Activated CD4-positive, alpha-beta T cell treated with anti-CD3 and anti-CD28 coated beads for 36 hours (primary cell): ENCODE data around the gene PICALM. TPM values are rescaled to one million over a fixed set of nuclear protein-coding genes. Genes with fewer than 3 reads are reported as not detected.

ENCODE experiments used
- ATAC-seq: fragments of 200-7000 bp; cut with Tn5 transposase; one replicate; pipeline ENCODE4 v1.10.0; 2021; ENCODE audit warnings: mild to moderate bottlenecking, moderate library complexity
- CTCF ChIA-PET: fragments of 350-600 bp; sonication (Branson Sonifier 250); formaldehyde crosslinking; loops from one replicate; lab custom pipeline; 2021; ENCODE audit warnings: antibody characterized with exemption; lab: Charles Lee
- POLR2A ChIA-PET: fragments of 350-600 bp; sonication (Branson Sonifier 250); formaldehyde crosslinking; loops from one replicate; lab custom pipeline; 2021; ENCODE audit warnings: antibody characterized with exemption, inconsistent platforms; lab: Charles Lee
- DNase-seq: peaks from one replicate; pipeline ENCODE4 v3.0.0-alpha.2; 2020
- H3K27ac Mint-ChIP-seq: one replicate; pipeline ENCODE4 v1.8.0; 2021; ENCODE audit warnings: mixed read lengths
- H3K27me3 Mint-ChIP-seq: one replicate; pipeline ENCODE4 v1.8.0; 2021; ENCODE audit warnings: mixed read lengths
- H3K36me3 Mint-ChIP-seq: one replicate; pipeline ENCODE4 v1.8.0; 2021; ENCODE audit warnings: low read depth, mixed read lengths
- H3K4me1 Mint-ChIP-seq: one replicate; pipeline ENCODE4 v1.8.0; 2021; ENCODE audit warnings: mixed read lengths
- H3K4me3 Mint-ChIP-seq: one replicate; pipeline ENCODE4 v1.8.0; 2021; ENCODE audit warnings: mild to moderate bottlenecking, moderate library complexity, mixed read lengths
- H3K9me3 Mint-ChIP-seq: one replicate; pipeline ENCODE4 v1.8.0; 2021; ENCODE audit warnings: low read depth, mixed read lengths
- intact Hi-C, 2 experiments: fragments of 100-400 bp; cut with DNase I in 1 of 2; cut with micrococcal nuclease in 1 of 2; formaldehyde crosslinking; loops; one replicate each; pipeline versions ENCODE4 v1.14.2 to v1.15.1; 2022 to 2024; cut with DNase I, micrococcal nuclease
- total RNA-seq, 2 experiments: library from RNA; stranded (reverse); gene quantifications; one replicate each; pipeline ENCODE4 v1.2.3, GENCODE V29; 2021

The PICALM gene
- total RNA-seq, 2 experiments from 2014 or later = 63.8 to 88.3 TPM

GRCh38 chr11:86050196-86050709, 18.6 kb downstream of the PICALM start:
- peak overlapping the region; percentile 31 for H3K27ac Mint-ChIP-seq
- ATAC-seq = no peak
- POLR2A ChIA-PET = interaction anchor here (0.6 kb wide), 1 partner anchor 133 kb away, joined by 3 read pairs; no protein-coding TSS in a partner anchor

GRCh38 chr11:86047275-86047991, 21.5 kb downstream of the PICALM start:
- ChIA-PET POLR2A (no interaction called here), CTCF (interaction anchor here (0.6 to 1.9 kb wide), 5 partner anchors 16 to 244 kb away, joined by 3 to 13 read pairs (median 3); partner anchors contain the start of gene PICALM)
- peaks cover 34% of the 10 kb centered on the region for H3K36me3 Mint-ChIP-seq
- H3K4me1 Mint-ChIP-seq = peaks cover 96% of the 10 kb centered on the region
- intact Hi-C loops = loop anchor here (1.0 to 10.0 kb wide), 18 partner anchors 16 to 547 kb away; no protein-coding TSS in a partner anchor
- DNase-seq (peak; percentile 75), ATAC-seq (peak; percentile 73)
- H3K4me3 Mint-ChIP-seq = peak overlapping the region; percentile 65
- H3K9me3 Mint-ChIP-seq = peaks cover 4% of the 10 kb centered on the region
- H3K27me3 Mint-ChIP-seq = no peaks in the 10 kb centered on the region
- peak overlapping the region; percentile 96 for H3K27ac Mint-ChIP-seq

More at GRCh38 chr11:86050196-86050709, 18.6 kb downstream of the PICALM start:
- H3K4me1 Mint-ChIP-seq = peaks cover 97% of the 10 kb centered on the region
- H3K9me3 Mint-ChIP-seq = peaks cover 7% of the 10 kb centered on the region
- intact Hi-C loops = no loop called here
- H3K36me3 Mint-ChIP-seq = peaks cover 34% of the 10 kb centered on the region
- no peaks in the 10 kb centered on the region for H3K27me3 Mint-ChIP-seq
- no peak for DNase-seq
- CTCF ChIA-PET = interaction anchor here (1.2 kb wide), 2 partner anchors 9 to 33 kb away, joined by 3 read pairs; no protein-coding TSS in a partner anchor
- no peak overlapping the region for H3K4me3 Mint-ChIP-seq

- intact Hi-C loops = loop anchor here (2.0 to 10.0 kb wide), 4 partner anchors 71 to 549 kb away; no protein-coding TSS in a partner anchor
- H3K27me3 Mint-ChIP-seq = no peaks in the 10 kb centered on the region
- peak overlapping the region; percentile 65 for H3K4me3 Mint-ChIP-seq
- DNase-seq = no peak
- peaks cover 93% of the 10 kb centered on the region for H3K4me1 Mint-ChIP-seq
- ChIA-PET POLR2A (no interaction called here), CTCF (interaction anchor here (0.6 to 1.7 kb wide), 7 partner anchors 15 to 430 kb away, joined by 3 to 9 read pairs (median 3); no protein-coding TSS in a partner anchor)
- H3K27ac Mint-ChIP-seq = peak overlapping the region; percentile 96
- peaks cover 26% of the 10 kb centered on the region for H3K36me3 Mint-ChIP-seq
- no peaks in the 10 kb centered on the region for H3K9me3 Mint-ChIP-seq
- peak; percentile 15 for ATAC-seq
Observed at GRCh38 chr11:86046116-86046515, 22.8 kb downstream of the PICALM start.

- DNase-seq (no peak), ATAC-seq (no peak)
- Mint-ChIP-seq H3K36me3 (peaks cover 19% of the 10 kb centered on the region), H3K9me3 (no peaks in the 10 kb centered on the region), H3K4me3 (peak overlapping the region; percentile 0), H3K4me1 (peaks cover 85% of the 10 kb centered on the region), H3K27me3 (no peaks in the 10 kb centered on the region), H3K27ac (peak overlapping the region; percentile 53)
- intact Hi-C loops = loop anchor here in 1 of 2 experiments (10.0 kb wide), 1 partner anchor 551 kb away; no protein-coding TSS in a partner anchor
- POLR2A ChIA-PET = interaction anchor here (1.2 kb wide), 2 partner anchors 205 to 244 kb away, joined by 3 to 4 read pairs; no protein-coding TSS in a partner anchor
- CTCF ChIA-PET = interaction anchor here (0.8 to 4.8 kb wide), 6 partner anchors 10 to 246 kb away, joined by 3 to 57 read pairs (median 12); no protein-coding TSS in a partner anchor
Observed at GRCh38 chr11:86043765-86044503, 24.9 kb downstream of the PICALM start.

- POLR2A ChIA-PET = interaction anchor here (0.6 to 1.7 kb wide), 3 partner anchors 24 to 245 kb away, joined by 3 to 9 read pairs (median 4); partner anchors contain the start of gene PICALM
Observed at GRCh38 chr11:86041975-86042378, 26.9 kb downstream of the PICALM start.

GRCh38 chr11:86040919-86041850, 27.7 kb downstream of the PICALM start:
- no peak for DNase-seq
- no peak overlapping the region for H3K4me3 Mint-ChIP-seq
- intact Hi-C loops = loop anchor here in 1 of 2 experiments (10.0 kb wide), 1 partner anchor 554 kb away; no protein-coding TSS in a partner anchor
- ChIA-PET POLR2A (interaction anchor here (1.0 to 1.7 kb wide), 2 partner anchors 24 to 27 kb away, joined by 4 to 9 read pairs; partner anchors contain the start of gene PICALM), CTCF (interaction anchor here (0.6 to 4.8 kb wide), 51 partner anchors 10 to 361 kb away, joined by 3 to 57 read pairs (median 4); partner anchors contain the start of genes HIKESHI and PICALM)
- H3K36me3 Mint-ChIP-seq = peaks cover 25% of the 10 kb centered on the region
- H3K27me3 Mint-ChIP-seq = no peaks in the 10 kb centered on the region
- H3K9me3 Mint-ChIP-seq = no peaks in the 10 kb centered on the region
- H3K4me1 Mint-ChIP-seq = peaks cover 68% of the 10 kb centered on the region
- H3K27ac Mint-ChIP-seq = peak overlapping the region; percentile 58
- no peak for ATAC-seq

More at GRCh38 chr11:86041975-86042378, 26.9 kb downstream of the PICALM start:
- CTCF ChIA-PET = interaction anchor here (0.6 to 4.8 kb wide), 49 partner anchors 10 to 362 kb away, joined by 3 to 57 read pairs (median 4); partner anchors contain the start of genes HIKESHI and PICALM
- no peaks in the 10 kb centered on the region for H3K9me3 Mint-ChIP-seq
- peak; percentile 63 for DNase-seq
- intact Hi-C loops = loop anchor here (1.0 to 10.0 kb wide), 7 partner anchors 27 to 553 kb away; partner anchors contain the start of gene PICALM (in 1 of the 2)
- peak overlapping the region; percentile 20 for H3K4me3 Mint-ChIP-seq
- peaks cover 71% of the 10 kb centered on the region for H3K4me1 Mint-ChIP-seq
- ATAC-seq = peak; percentile 70
- peaks cover 21% of the 10 kb centered on the region for H3K36me3 Mint-ChIP-seq
- peak overlapping the region; percentile 68 for H3K27ac Mint-ChIP-seq
- no peaks in the 10 kb centered on the region for H3K27me3 Mint-ChIP-seq

- H3K9me3 Mint-ChIP-seq = no peaks in the 10 kb centered on the region
- no peak for ATAC-seq
- ChIA-PET CTCF (interaction anchor here (0.6 to 1.2 kb wide), 2 partner anchors 276 to 415 kb away, joined by 3 read pairs; no protein-coding TSS in a partner anchor), POLR2A (no interaction called here)
- no peak for DNase-seq
- peaks cover 20% of the 10 kb centered on the region for H3K36me3 Mint-ChIP-seq
- H3K4me3 Mint-ChIP-seq = no peak overlapping the region
- H3K27ac Mint-ChIP-seq = peak overlapping the region; percentile 73
- intact Hi-C loops = no loop called here
- H3K4me1 Mint-ChIP-seq = peaks cover 67% of the 10 kb centered on the region
- H3K27me3 Mint-ChIP-seq = no peaks in the 10 kb centered on the region
Observed at GRCh38 chr11:86039094-86039493, 29.8 kb downstream of the PICALM start.

GRCh38 chr11:86037743-86038142, 31.1 kb downstream of the PICALM start:
- H3K36me3 Mint-ChIP-seq = peaks cover 17% of the 10 kb centered on the region

GRCh38 chr11:86035920-86036319, 33.0 kb downstream of the PICALM start:
- no peak overlapping the region for H3K27ac Mint-ChIP-seq
- peaks cover 25% of the 10 kb centered on the region for H3K36me3 Mint-ChIP-seq
- DNase-seq = no peak
- ChIA-PET POLR2A (no interaction called here), CTCF (no interaction called here)
- H3K4me1 Mint-ChIP-seq = peaks cover 62% of the 10 kb centered on the region
- intact Hi-C loops = no loop called here
- no peak overlapping the region for H3K4me3 Mint-ChIP-seq
- no peaks in the 10 kb centered on the region for H3K9me3 Mint-ChIP-seq
- H3K27me3 Mint-ChIP-seq = no peaks in the 10 kb centered on the region
- ATAC-seq = no peak

More at GRCh38 chr11:86037743-86038142, 31.1 kb downstream of the PICALM start:
- DNase-seq = no peak
- Mint-ChIP-seq H3K27ac (peak overlapping the region; percentile 15), H3K4me1 (peaks cover 67% of the 10 kb centered on the region), H3K4me3 (no peak overlapping the region), H3K9me3 (no peaks in the 10 kb centered on the region), H3K27me3 (no peaks in the 10 kb centered on the region)
- ATAC-seq = peak; percentile 34
- CTCF ChIA-PET = no interaction called here
- POLR2A ChIA-PET = no interaction called here
- intact Hi-C loops = no loop called here

- H3K4me1 Mint-ChIP-seq = peaks cover 58% of the 10 kb centered on the region
- no peaks in the 10 kb centered on the region for H3K27me3 Mint-ChIP-seq
- CTCF ChIA-PET = interaction anchor here (1.0 kb wide), 1 partner anchor 19 kb away, joined by 3 read pairs; no protein-coding TSS in a partner anchor
- H3K36me3 Mint-ChIP-seq = peaks cover 29% of the 10 kb centered on the region
- POLR2A ChIA-PET = no interaction called here
- no peak for ATAC-seq
- no peak overlapping the region for H3K4me3 Mint-ChIP-seq
- DNase-seq = no peak
- no peaks in the 10 kb centered on the region for H3K9me3 Mint-ChIP-seq
- no peak overlapping the region for H3K27ac Mint-ChIP-seq
- intact Hi-C loops = no loop called here
Observed at GRCh38 chr11:86035164-86035563, 33.7 kb downstream of the PICALM start.
